Upper lobe of left lung (tissue), 6 donors: ENCODE results near the gene ADCY7. TPM values are rescaled to one million over a fixed set of nuclear protein-coding genes. Genes with fewer than 3 reads are reported as not detected.
A peak's percentile ranks its signal among the peaks of the same experiment; 100 is the strongest.

ENCODE experiments used
- ATAC-seq, 2 donors: fragments of 200-7000 bp; cut with Tn5 transposase; one replicate each; pipeline ENCODE4 v1.9.1; 2022; ENCODE audit warnings: mild to moderate bottlenecking in 2 of 2, moderate library complexity in 2 of 2; ENCODE audit not compliant: low FRiP score in 2 of 2
- DNase-seq, 2 donors: peaks; one replicate each; pipeline ENCODE4 v3.0.0-alpha.2; 2019 to 2020
- H3K27ac ChIP-seq, 4 donors: fragments of 200-600 bp; sonication (generic); one replicate each; pipeline ENCODE4 v1.5.1; 2016 to 2019
- H3K27me3 ChIP-seq, 4 donors: fragments of 200-600 bp; sonication (generic); one replicate each; pipeline ENCODE4 v1.5.1; 2017 to 2019
- H3K36me3 ChIP-seq, 4 donors: fragments of 200-600 bp; sonication (generic); one replicate each; pipeline ENCODE4 v1.5.1; 2016 to 2019
- H3K4me1 ChIP-seq, 4 donors: fragments of 200-600 bp; sonication (generic); one replicate each; pipeline ENCODE4 v1.5.1; 2018 to 2019
- H3K4me3 ChIP-seq, 4 donors: fragments of 200-600 bp; sonication (generic); one replicate each; pipeline ENCODE4 v1.5.1; 2017 to 2019; ENCODE audit warnings: mild to moderate bottlenecking in 2 of 4, moderate library complexity in 1 of 4
- H3K9me3 ChIP-seq, 4 donors: fragments of 200-600 bp; sonication (generic); one replicate each; pipeline ENCODE4 v1.5.1; 2018 to 2019
- EP300 ChIP-seq, 4 donors: sonication (generic); formaldehyde crosslinking; IDR thresholded peaks; one replicate each; pipeline ENCODE4 v1.5.1; 2017; ENCODE audit warnings: antibody characterized with exemption in 4 of 4, control low read depth in 2 of 4
- POLR2A ChIP-seq, 4 donors: fragments of 450-650 bp; IDR thresholded peaks; one replicate each; pipeline ENCODE4 v1.5.1; 2016 to 2017; ENCODE audit warnings: antibody characterized with exemption in 4 of 4, mild to moderate bottlenecking in 2 of 4
- POLR2AphosphoS5 ChIP-seq, 2 donors: sonication (generic); formaldehyde crosslinking; IDR thresholded peaks; one replicate each; pipeline ENCODE4 v1.5.1; 2017; ENCODE audit warnings: antibody characterized with exemption in 2 of 2
- WGBS, 2 donors: methylation state at CpG; one replicate each; pipeline ENCODE4 v1.1.5; 2017 to 2018; 5-methylcytosine and 5-hydroxymethylcytosine counted together
- total RNA-seq, 6 donors: library from RNA; depleted of rRNA in 4 of 6; stranded (reverse); fragments of >200 nt in 4 of 6; gene quantifications; one replicate each; pipeline versions ENCODE4 v1.1.0 to v1.2.1, GENCODE V29; 2016 to 2021
- TF ChIP-seq, protein P1 (sequence below), 6 experiments: fragments of 450-650 bp in 4 of 6; fragments of 200-600 bp in 2 of 6; sonication (generic) in 2 of 6; IDR thresholded peaks; one replicate each; pipeline ENCODE4 v1.5.1; 2016 to 2019; ENCODE audit warnings: antibody characterized with exemption in 6 of 6
- donor health status: DM: no; HTN: no; CAD: no; lungs with moderate emphysema.
- donor health status: DM: no; HTN: yes; CAD: no; lungs with severe emphysema.

The ADCY7 gene
- total RNA-seq, 6 donors from 2014 or later: 46.9 to 177 (median 101) TPM

DNA sequence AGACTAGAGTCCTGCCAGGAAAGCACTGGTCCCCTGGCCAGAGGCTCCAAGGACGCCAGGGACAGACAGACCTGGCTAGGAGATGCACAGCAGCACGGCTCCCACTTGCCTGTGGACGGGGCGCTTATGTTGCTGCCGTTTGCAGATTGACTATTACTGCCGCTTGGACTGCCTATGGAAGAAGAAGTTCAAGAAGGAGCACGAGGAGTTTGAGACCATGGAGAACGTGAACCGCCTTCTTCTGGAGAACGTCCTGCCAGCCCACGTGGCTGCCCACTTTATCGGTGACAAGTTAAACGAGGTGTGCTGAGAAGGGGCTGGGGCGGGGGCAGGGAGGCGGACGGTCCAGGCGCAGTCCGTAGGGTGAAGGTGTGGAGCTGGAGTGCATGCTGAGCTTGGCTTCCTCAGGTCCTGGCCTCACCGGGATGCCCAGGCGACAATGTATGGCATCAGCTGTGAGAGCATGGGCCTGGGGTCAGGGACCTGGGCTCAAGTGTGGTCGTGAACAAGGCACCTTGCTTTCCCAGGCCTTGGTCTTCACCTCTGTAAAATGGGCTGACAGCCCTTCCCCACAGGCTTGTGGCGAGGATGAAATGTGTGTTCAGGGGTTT is 45.6 kb downstream of the ADCY7 start:
- H3K36me3 ChIP-seq: peaks cover 24 to 53% (median 46%) of the 10 kb centered on the region in 4 donors

DNA sequence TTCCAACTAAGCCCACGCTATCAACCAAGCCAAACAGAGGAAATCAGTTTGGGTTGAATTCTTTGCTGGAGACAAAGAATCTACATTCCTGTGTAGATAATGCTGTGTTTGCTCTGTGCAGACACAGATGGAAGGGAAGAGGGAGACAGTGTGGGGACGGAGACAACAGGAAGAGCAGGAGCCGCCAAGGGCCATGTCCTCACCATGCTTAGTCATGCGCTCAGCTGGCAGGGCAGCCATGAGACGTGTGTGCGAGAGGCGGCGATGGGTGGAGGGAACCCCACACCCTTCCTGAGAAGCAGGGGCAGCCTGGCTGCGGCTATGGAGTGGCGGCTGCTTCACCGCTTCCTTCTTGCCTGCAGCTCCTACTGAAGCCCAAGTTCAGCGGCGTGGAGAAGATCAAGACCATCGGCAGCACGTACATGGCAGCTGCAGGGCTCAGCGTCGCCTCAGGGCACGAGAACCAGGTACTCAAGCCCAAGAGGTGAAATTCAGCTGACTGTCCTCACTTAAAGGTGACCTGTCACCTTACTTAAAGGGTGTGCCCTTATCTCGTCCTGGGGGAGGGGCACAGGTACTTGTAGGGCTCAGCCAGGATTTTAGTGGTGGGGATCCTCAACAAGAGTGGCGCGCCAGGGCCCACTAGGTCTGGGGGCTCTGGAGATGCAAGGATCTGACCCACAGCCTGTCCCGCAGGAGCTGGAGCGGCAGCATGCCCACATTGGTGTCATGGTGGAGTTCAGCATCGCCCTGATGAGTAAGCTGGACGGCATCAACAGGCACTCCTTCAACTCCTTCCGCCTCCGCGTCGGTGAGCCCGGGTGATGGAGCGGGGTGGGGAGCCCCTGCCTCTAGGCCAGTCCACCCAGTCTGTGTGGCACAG is 47.5 kb downstream of the ADCY7 start:
- no peaks in the 10 kb centered on the region for H3K27me3 ChIP-seq
- TF ChIP-seq EP300 (IDR thresholded peaks at IDR 0.05): no peak
- peak; percentile 7 to 59 for TF ChIP-seq POLR2AphosphoS5 (IDR thresholded peaks at IDR 0.05)
- DNase-seq (peak; percentile 75 to 79), ATAC-seq (peak; percentile 59 to 87)
- H3K4me3 ChIP-seq: no peak overlapping the region
- H3K27ac ChIP-seq: peak overlapping the region; percentile 18 to 65 (median 42)
- H3K36me3 ChIP-seq: peaks cover 37 to 67% (median 50%) of the 10 kb centered on the region in 4 donors
- 68 to 71% methylated on average over 23 to 31 of the region's 31 CpGs for WGBS, 2 donors
- H3K9me3 ChIP-seq: no peaks in the 10 kb centered on the region
- peaks cover 3 to 16% (median 4%) of the 10 kb centered on the region in 4 donors for H3K4me1 ChIP-seq

More for the DNA sequence above, 45.6 kb downstream of the ADCY7 start:
- no peaks in the 10 kb centered on the region for H3K27me3 ChIP-seq
- no peak overlapping the region for H3K27ac ChIP-seq
- peaks cover 3 to 16% (median 4%) of the 10 kb centered on the region in 4 donors for H3K4me1 ChIP-seq
- WGBS, 2 donors: 85 to 92% methylated on average over 20 to 22 of the region's 22 CpGs
- DNase-seq: peak; percentile 19 to 59
- no peak for ATAC-seq
- TF ChIP-seq EP300 (IDR thresholded peaks at IDR 0.05) (no peak), POLR2A (IDR thresholded peaks at IDR 0.05) (no peak), POLR2AphosphoS5 (IDR thresholded peaks at IDR 0.05) (no peak)
- TF ChIP-seq, protein P1, sequence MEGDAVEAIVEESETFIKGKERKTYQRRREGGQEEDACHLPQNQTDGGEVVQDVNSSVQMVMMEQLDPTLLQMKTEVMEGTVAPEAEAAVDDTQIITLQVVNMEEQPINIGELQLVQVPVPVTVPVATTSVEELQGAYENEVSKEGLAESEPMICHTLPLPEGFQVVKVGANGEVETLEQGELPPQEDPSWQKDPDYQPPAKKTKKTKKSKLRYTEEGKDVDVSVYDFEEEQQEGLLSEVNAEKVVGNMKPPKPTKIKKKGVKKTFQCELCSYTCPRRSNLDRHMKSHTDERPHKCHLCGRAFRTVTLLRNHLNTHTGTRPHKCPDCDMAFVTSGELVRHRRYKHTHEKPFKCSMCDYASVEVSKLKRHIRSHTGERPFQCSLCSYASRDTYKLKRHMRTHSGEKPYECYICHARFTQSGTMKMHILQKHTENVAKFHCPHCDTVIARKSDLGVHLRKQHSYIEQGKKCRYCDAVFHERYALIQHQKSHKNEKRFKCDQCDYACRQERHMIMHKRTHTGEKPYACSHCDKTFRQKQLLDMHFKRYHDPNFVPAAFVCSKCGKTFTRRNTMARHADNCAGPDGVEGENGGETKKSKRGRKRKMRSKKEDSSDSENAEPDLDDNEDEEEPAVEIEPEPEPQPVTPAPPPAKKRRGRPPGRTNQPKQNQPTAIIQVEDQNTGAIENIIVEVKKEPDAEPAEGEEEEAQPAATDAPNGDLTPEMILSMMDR (IDR thresholded peaks at IDR 0.05): no peak
- H3K4me3 ChIP-seq: no peak overlapping the region
- no peaks in the 10 kb centered on the region for H3K9me3 ChIP-seq

DNA sequence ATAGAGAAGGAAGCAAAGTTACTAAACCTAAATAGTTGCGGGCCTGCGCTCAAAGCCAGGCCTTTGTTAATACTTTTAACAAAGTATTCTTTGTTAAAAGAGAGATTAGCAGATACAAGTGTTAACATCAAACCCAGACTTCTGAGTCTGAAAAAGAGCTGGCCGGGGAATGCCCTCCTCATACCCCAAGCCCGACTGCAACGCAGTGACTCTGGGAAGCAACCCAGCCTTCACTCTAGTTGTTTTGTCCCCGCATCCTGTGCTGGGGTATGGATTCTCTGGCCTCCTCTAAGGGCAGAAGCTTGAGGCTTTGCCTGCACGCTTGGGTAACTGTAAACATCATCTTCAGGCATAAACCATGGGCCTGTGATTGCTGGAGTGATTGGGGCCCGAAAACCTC is 48.3 kb downstream of the ADCY7 start:
- 85 to 90% methylated on average over 7 to 8 of the region's 8 CpGs for WGBS, 2 donors
- H3K36me3 ChIP-seq: peaks cover 44 to 75% (median 56%) of the 10 kb centered on the region in 4 donors
- H3K4me1 ChIP-seq: peaks cover 0 to 14% (median 4%) of the 10 kb centered on the region in 4 donors
- H3K4me3 ChIP-seq: no peak overlapping the region
- no peak for DNase-seq
- no peak overlapping the region for H3K27ac ChIP-seq
- no peak for TF ChIP-seq POLR2A (IDR thresholded peaks at IDR 0.05)
- TF ChIP-seq, protein P1 (IDR thresholded peaks at IDR 0.05): no peak
- no peak for TF ChIP-seq POLR2AphosphoS5 (IDR thresholded peaks at IDR 0.05)
- TF ChIP-seq EP300 (IDR thresholded peaks at IDR 0.05): no peak
- no peak for ATAC-seq
- no peaks in the 10 kb centered on the region for H3K27me3 ChIP-seq
- no peaks in the 10 kb centered on the region for H3K9me3 ChIP-seq

DNA sequence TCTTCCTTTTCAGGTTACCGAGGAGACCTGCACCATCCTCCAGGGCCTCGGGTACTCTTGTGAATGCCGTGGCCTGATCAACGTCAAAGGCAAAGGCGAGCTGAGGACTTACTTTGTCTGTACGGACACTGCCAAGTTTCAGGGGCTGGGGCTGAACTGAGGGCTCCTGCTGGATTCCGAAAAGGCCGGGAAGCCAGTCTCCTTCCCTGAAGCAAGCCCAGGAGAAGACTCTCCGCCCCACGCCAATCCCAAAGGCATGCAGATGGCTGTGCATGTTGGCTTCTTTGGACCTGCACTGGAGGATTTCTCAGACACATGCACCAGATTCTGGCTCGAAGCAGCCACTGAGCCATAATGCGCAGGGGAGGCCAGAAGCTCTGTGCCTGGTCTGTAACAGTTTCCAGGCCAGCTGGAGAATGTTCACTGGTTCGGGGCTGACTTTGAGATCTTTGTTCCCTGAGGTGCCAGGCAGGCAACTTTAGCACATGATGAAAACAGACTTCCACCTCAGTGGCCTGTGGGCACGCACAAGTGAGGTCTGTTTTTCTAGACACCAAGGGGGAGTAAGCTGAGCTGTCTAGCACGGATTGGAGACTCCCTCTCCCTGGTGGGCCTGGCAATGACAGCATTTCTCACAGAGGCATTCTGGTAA is 49.1 kb downstream of the ADCY7 start:
- Histone ChIP-seq H3K27me3 (no peaks in the 10 kb centered on the region), H3K9me3 (no peaks in the 10 kb centered on the region), H3K36me3 (peaks cover 52 to 83% (median 64%) of the 10 kb centered on the region in 4 donors), H3K27ac (no peak overlapping the region), H3K4me1 (peaks cover 0 to 10% (median 4%) of the 10 kb centered on the region in 4 donors), H3K4me3 (no peak overlapping the region)
- no peak for ATAC-seq
- WGBS, 2 donors: 83 to 90% methylated on average over 9 to 15 of the region's 15 CpGs
- DNase-seq: no peak
- no peak for TF ChIP-seq POLR2AphosphoS5 (IDR thresholded peaks at IDR 0.05)
- no peak for TF ChIP-seq POLR2A (IDR thresholded peaks at IDR 0.05)
- TF ChIP-seq EP300 (IDR thresholded peaks at IDR 0.05): no peak
- TF ChIP-seq, protein P1 (IDR thresholded peaks at IDR 0.05): no peak
